ENCODE measurements around the gene GADL1. TPM values are rescaled to one million over a fixed set of nuclear protein-coding genes. Genes with fewer than 3 reads are reported as not detected.

Gene GADL1
- total RNA-seq, 1 donor from 2014 or later, result 0.12 TPM

GRCh38 chr3:30764891-30765290, 129.6 kb downstream of the GADL1 start:
- no peak for TF ChIP-seq CTCF (conservative IDR thresholded peaks at IDR 0.05)
- no peaks in the 10 kb centered on the region for H3K36me3 Mint-ChIP-seq (ENCODE audit: low read depth)
- H3K27ac Mint-ChIP-seq (ENCODE audit: unreplicated experiment), result no peak overlapping the region
- no peaks in the 10 kb centered on the region for H3K9me3 Mint-ChIP-seq
- H3K27me3 Mint-ChIP-seq (ENCODE audit: low read depth), result no peaks in the 10 kb centered on the region
- DNase-seq (ENCODE audit: low read depth, low spot score), result no peak
- peaks cover 12% of the 10 kb centered on the region for H3K4me1 Mint-ChIP-seq
- no peak overlapping the region for H3K4me3 Mint-ChIP-seq

- Mint-ChIP-seq H3K36me3 (ENCODE audit: low read depth) (no peaks in the 10 kb centered on the region), H3K4me1 (peaks cover 6% of the 10 kb centered on the region), H3K27me3 (ENCODE audit: low read depth) (no peaks in the 10 kb centered on the region), H3K27ac (ENCODE audit: unreplicated experiment) (no peak overlapping the region), H3K4me3 (no peak overlapping the region), H3K9me3 (no peaks in the 10 kb centered on the region)
- no peak for TF ChIP-seq CTCF (conservative IDR thresholded peaks at IDR 0.05)
- no peak for DNase-seq (ENCODE audit: low read depth, low spot score)
Measured at GRCh38 chr3:30764281-30764680, 130.2 kb downstream of the GADL1 start.

GRCh38 chr3:30761374-30761773, 133.1 kb downstream of the GADL1 start:
- Mint-ChIP-seq H3K9me3 (no peaks in the 10 kb centered on the region), H3K36me3 (ENCODE audit: low read depth) (no peaks in the 10 kb centered on the region), H3K4me1 (no peaks in the 10 kb centered on the region), H3K27me3 (ENCODE audit: low read depth) (no peaks in the 10 kb centered on the region), H3K27ac (ENCODE audit: unreplicated experiment) (no peak overlapping the region), H3K4me3 (no peak overlapping the region)
- TF ChIP-seq CTCF (conservative IDR thresholded peaks at IDR 0.05), result no peak
- DNase-seq (ENCODE audit: low read depth, low spot score), result no peak

- no peak for TF ChIP-seq CTCF (conservative IDR thresholded peaks at IDR 0.05)
- DNase-seq (ENCODE audit: low read depth, low spot score), result no peak
- no peaks in the 10 kb centered on the region for H3K27me3 Mint-ChIP-seq (ENCODE audit: low read depth)
- no peaks in the 10 kb centered on the region for H3K4me1 Mint-ChIP-seq
- H3K9me3 Mint-ChIP-seq, result no peaks in the 10 kb centered on the region
- H3K27ac Mint-ChIP-seq (ENCODE audit: unreplicated experiment), result no peak overlapping the region
- H3K4me3 Mint-ChIP-seq, result no peak overlapping the region
- H3K36me3 Mint-ChIP-seq (ENCODE audit: low read depth), result no peaks in the 10 kb centered on the region
Measured at GRCh38 chr3:30760737-30761136, 133.7 kb downstream of the GADL1 start.

- no peak for DNase-seq (ENCODE audit: low read depth, low spot score)
- H3K4me3 Mint-ChIP-seq, result no peak overlapping the region
- no peaks in the 10 kb centered on the region for H3K36me3 Mint-ChIP-seq (ENCODE audit: low read depth)
- TF ChIP-seq CTCF (conservative IDR thresholded peaks at IDR 0.05), result no peak
- H3K27me3 Mint-ChIP-seq (ENCODE audit: low read depth), result no peaks in the 10 kb centered on the region
- no peaks in the 10 kb centered on the region for H3K9me3 Mint-ChIP-seq
- H3K27ac Mint-ChIP-seq (ENCODE audit: unreplicated experiment), result no peak overlapping the region
- H3K4me1 Mint-ChIP-seq, result no peaks in the 10 kb centered on the region
Measured at GRCh38 chr3:30760040-30760695, 134.3 kb downstream of the GADL1 start.
